ENCODE results near the gene WNK2.

The WNK2 gene

DNA sequence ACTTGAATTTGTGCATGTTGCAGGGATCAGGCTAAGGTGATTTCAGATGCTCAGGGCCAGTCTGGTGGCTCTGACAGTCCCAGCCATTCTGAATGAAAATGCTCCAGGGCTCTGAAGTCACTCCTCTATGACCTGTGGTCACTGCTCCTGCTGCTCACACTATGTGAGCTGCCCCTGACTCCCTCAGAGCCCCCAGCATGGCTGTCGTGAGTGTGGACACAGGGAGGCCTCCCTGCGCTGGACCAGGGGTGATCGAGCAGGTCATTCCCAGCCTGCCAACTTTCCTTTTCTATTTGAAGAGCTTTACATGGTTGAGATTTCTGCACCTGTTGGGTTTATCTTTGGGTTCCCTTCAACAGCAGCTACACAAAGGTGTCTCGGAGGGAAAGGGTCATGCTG, 74.5 kb downstream of the WNK2 start:
- DNase-seq: no peak

DNA sequence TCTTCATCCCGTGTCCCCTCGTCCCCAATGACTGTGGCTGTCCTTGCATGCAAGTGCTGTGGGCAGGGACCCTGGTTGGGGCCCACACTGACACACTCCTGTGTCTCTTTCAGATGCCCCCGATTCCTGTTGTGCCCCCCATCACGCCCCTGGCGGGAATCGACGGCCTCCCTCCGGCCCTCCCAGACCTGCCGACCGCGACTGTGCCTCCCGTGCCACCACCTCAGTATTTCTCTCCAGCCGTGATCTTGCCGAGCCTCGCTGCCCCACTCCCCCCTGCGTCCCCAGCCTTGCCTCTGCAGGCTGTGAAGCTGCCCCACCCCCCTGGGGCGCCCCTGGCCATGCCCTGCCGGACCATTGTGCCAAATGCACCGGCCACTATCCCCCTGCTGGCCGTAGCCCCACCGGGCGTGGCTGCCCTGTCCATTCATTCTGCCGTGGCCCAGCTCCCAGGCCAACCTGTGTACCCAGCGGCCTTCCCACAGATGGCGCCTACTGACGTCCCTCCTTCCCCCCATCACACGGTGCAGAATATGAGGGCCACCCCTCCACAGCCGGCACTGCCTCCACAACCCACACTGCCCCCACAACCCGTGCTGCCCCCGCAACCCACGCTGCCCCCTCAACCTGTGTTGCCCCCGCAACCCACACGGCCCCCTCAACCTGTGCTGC, 75.0 kb downstream of the WNK2 start:
- DNase-seq: no peak

DNA sequence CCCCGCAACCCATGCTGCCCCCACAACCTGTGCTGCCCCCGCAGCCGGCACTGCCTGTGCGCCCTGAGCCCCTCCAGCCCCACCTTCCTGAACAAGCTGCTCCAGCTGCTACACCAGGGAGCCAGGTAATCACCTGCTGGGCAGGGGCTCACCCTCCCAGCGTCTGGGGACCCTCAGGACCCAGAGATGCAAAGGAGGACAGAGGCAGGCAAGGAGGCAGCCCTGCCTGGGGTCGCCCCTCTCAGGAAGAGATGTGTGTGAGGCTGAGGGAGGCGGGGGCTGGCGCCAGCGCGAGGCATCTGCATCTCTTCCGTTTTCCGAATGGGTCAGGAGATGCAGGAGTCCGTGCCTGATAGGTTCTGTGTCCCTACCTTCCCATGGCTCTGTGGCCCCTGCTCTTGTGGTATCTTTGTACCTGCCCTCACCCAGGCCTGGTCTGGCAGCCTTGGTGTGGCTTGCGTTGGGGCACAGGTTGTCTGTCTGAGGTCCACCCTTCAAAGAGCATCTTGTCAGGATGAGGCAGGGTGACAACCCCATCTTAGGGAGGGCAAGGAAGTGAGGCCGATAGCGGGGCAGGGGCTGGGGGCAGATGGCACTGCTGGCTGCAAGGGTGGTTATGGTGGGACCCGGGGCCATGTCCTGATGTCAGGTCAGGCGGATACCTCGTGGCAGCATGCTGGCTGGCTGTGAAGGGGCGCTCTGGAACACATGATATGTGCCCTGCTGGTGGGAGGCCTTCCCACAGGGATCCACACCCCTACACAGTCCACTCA, 75.7 kb downstream of the WNK2 start:
- no peak for DNase-seq

DNA sequence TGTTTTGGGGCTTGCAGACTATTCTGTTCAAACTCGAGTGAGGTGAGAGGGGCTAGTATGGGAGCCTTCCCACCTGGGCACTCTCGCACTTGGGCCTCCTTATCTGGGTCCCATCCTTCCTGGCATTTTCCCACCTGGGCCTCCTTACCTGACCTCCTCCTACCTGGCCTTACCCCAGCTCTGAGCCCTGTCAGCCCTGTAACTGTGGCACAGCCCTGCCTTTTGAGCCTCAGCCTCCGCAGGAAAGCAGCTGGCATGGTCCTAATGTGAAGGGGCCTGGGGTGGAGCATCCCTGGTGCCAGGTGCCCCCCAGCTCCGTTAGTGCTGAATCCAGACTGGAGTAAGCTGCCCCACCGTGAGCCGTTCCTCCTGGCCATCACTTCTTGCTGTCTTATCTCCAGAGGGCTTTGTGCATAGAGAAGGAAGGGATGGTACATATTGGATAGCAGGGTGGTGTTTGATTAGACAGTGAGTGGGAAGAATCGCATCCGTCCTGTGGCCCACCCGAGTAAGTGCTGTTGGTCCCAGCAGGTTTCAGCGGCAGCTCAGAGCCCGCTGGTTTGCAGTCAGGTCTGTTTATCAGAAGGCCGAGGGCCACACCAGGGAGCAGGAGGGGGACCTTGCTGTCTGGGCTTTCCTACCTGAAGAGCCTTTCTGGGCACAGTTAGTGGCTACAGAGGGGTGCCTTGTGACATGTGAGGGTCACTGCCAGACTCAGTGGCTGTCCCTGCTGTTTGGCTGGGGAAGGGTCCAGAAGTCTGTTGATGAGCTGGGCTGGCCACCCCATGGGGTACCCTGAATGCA, 76.5 kb downstream of the WNK2 start:
- no peak for DNase-seq

- no peak for DNase-seq
These were observed 77.3 kb downstream of the WNK2 start for GRCh38 chr9:93261281-93261680.

DNA sequence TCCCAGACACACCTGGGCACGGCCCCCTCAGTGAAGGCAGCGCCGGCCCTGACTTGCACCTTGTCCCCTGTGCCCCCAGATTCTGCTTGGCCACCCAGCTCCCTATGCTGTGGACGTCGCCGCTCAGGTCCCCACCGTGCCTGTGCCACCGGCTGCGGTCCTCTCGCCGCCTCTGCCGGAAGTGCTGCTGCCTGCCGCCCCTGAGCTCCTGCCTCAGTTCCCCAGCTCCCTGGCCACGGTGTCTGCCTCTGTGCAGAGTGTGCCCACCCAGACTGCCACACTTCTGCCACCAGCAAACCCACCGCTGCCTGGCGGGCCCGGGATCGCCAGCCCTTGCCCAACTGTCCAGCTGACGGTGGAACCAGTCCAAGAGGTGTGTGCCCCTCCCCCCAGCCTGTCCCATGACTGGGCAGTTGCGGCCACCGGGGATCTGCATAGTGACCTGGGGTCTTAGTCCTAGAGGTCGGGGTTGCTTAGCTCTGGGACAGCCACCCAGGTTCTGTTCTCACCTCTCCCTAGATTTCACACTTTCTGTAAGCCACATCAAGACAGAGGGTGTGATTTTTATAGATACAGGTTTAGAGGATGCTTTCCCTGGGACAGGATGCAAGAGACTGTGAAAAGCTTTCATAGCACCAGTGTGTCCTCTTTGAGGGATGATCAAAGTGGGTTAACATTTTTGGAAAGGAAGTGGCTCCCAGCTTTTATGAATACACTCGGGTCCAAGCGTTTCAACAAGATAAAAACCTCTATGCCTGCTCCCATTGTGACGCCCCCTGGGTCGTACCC, 78.0 kb downstream of the WNK2 start:
- DNase-seq: no peak

DNA sequence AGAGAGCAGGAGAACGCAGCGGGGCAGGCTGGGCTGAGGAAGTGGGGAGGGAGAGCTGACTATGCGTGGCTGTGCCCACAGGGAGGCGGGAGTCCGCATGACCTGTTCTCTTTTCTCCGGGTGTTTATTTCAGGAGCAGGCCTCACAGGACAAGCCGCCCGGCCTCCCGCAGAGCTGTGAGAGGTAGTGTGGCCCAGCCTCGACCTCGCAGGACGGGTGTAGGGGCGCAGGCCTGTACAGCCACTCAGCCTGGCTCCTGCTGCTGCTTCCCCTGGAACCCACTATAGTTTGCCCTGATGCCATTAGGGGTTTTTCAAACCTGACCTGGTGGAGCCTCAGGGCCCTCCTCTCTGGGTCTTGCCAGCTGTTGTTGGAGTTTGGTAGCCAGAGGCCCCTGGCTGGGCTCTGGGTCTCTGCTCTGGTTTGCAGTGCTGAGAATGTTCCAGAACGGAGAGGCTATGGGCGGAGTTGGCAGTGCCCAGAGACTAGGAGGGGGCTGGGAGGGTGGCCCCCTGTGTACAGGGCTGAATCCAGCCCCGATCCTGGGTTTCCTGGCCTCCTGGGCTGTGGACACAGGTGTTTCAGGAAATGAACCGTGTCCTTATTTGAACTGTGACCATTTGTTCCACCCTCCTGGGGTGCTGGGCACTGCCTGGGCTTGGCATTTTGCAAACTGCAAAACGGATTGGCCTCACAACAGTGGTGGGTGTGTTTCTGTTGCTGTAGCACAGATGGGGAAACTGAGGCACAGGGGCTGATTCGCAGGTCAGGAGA, 78.8 kb downstream of the WNK2 start:
- no peak for DNase-seq

GRCh38 chr9:93263334-93264229, 79.6 kb downstream of the WNK2 start:
- no peak for DNase-seq

- no peak for DNase-seq
These were observed 80.6 kb downstream of the WNK2 start for GRCh38 chr9:93264338-93265125.

DNA sequence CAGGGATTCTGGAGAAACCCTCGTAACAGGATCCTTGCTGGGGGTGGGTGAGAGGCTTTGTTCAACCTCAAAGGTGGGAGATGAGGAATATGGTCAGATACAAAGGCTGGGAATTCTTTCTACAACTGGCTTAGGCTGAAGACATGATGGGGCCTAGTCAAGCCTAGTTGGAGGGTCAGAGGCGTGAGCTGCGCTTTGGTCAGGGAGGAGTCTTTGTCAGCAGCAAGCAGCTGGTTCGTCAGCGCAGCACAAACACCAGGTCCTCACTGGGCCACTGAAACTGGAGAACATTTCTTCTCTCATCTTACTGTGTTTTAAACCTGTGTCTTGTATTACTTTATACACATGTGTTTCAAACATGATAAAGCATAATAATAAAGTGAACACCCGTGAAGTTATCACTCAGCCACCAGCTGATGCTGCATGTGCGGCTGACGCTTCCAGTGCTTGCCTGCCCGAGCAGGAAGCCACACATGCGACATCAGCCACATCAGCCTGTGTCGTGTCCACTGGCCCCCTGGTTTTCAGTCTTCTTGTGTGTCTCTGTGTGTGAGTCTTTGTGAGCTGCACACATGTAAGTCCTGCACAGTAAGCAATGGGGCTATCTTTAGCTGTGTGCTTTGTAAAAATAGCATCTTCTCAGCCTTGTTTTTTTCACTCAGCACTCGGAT, 81.5 kb downstream of the WNK2 start:
- no peak for DNase-seq

DNA sequence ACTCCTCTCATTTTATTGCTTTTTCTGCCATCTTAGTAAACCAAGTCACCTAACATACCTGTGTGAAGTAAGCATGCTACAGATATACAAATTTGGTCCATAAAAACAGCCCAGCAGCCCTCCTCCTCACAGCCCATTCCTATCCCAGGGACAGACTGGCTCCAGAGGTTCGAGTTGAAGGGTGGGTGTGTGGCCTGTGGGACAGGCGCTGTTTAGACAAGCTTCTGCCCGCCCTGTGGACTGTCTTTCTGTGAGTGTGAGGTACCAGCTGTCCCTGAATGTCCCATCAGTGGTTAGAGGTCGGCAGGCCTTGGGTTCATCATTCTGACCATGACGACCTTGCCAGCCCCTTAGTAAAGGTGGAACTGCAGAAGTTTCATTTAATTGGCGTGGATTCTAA, 82.0 kb downstream of the WNK2 start:
- DNase-seq: no peak

DNA sequence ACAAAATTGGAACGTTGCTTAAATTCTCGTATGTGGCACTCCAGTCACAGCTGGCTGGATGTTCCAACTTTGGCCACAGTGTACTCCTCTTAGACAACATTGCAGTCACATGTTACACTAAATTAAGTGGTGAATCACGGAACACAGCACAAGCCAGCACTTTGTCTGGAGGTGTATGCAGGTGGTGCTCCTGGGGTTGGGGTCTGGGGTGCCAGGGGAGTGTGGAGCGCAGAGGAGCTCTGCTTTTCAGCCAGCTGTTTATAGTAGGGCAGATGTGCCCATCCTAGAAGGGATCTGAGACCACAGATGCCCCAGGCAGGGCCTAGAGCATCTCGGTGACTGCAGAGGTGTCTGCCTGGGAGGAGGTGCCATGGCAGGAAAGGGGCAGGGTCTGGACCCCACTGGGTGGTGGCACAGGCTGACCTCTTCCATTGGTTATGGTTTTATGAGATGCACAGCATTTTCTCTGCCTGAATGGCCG, 82.6 kb downstream of the WNK2 start:
- DNase-seq: no peak

DNA sequence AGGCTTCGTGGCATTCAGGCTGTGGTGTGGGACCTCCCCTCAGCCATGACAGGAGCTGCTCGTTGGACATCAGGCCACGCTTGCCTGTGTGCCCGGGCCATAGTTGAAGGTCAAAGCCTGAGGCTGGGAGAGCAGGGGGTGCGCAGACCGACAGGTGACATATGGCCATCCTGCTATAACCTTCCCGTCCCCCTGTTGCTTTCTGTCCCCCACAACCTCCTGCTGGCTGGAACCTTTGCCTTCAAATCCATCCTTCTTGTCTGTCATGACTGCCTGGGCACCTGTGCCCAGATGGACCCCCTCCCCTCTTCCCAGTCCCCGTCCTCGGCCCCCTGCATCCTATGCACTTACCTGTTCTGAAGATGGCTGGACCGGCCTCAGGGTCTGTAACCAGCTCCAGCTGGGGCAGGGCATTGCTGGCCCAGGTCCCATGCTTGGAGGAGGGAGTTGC, 83.2 kb downstream of the WNK2 start:
- no peak for DNase-seq

DNA sequence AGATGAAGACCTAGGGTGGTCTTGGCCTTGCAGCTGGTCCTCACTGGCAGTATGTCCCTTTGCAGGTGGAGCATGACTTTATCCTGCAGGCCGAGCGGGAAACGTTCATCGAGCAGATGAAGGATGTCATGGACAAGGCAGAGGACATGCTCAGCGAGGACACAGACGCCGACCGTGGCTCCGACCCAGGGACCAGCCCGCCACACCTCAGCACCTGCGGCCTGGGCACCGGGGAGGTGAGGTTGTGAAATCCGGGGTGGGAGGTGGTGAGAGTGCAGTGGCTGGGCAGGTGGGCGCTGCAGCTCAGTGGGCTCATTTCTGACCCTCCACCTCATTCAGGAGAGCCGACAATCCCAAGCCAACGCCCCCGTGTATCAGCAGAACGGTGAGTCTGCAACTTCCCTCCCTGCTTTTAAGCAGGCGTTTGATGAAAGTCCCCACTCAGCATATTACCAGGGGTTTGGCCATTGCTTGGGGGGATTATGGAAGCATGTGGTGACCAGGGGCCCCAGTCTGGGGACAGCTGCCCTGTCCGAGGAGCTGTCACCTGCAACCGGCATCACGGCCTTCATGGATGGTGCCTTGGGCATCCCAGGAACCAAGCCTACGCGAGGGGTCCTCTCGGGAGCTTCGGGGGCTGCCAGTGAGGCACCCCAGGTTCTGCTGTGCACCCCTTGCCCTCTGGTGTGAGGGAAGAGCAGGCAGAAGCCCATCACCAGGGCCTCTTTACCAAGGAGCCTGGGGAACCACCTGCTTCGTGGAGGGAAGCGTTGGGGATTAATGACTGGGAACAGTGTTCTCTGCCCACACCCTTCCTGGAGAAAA, 84.0 kb downstream of the WNK2 start:
- no peak for DNase-seq

- no peak for DNase-seq
These were observed 84.8 kb downstream of the WNK2 start for GRCh38 chr9:93268551-93269314.

DNA sequence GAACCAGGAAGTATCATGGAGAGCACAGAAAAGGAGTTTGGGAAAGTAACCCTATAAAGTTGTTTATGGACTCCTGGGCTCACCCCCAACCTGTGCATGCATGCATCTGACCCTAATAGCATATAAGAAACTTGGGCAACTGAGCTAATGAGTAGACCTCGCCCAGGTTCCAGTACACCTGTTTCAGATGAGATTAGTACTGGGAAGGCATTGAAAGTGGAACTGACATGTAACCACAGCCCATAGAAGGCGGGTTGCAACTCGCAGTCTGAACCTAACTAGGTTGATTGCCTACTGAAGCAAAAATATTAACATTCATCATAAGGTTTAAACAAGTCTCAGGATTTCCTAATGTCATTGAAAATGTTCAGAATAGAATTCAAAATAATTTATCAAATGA, 87.0 kb downstream of the WNK2 start:
- no peak for DNase-seq

DNA sequence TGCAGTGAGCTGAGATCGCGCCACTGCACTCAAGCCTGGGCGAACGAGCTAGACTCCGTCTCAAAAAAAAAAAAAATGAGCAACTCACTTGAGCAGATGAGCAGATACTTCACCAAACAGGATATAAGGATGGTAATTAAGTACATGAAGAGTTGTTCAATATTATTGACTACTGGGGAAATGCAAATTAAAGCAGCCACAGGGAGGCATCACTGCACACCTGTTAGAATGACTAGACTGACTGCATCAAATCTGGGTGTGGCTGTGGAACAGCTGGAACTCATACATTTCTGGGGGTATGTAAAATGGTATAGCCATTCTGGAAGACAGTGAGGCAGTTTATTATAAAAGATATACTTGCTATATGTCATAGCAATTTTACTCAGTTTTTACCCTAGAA, 93.0 kb downstream of the WNK2 start:
- no peak for DNase-seq

DNA sequence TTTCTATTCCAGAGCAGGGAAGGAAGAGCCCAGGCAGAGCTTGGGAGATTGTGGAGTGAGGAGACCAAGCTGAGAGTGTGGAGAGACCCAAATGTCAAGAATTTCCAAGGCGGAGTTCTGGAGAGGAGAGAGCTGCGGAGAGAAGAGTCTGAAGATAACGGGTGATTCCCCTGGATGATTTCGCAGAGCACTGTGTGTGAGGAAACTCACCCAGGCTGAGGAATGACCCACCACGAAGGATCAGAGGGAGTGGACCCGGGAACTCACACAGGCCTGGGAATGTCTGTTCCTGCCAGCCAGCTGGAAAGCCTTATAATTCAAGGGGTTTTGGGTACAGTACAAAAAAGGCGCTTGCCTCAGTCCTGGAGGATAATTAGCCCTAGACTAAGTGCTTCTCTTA, 94.2 kb downstream of the WNK2 start:
- no peak for DNase-seq

All from GOT3 (cell line).